Thyroid gland (tissue), 4 donors: ENCODE measurements around the gene PHACTR3. TPM values are rescaled to one million over a fixed set of nuclear protein-coding genes. Genes with fewer than 3 reads are reported as not detected.

Source experiments
- DNase-seq, 2 donors: peaks; one replicate each; pipeline ENCODE4 v3.0.0-alpha.2; 2019
- H3K27ac ChIP-seq, 3 donors: fragments of 200-600 bp; sonication (generic); 1 replicate in 2 of 3; 2 replicates in 1 of 3; pipeline ENCODE4 v1.5.1; 2016 to 2019; ENCODE audit warnings: mild to moderate bottlenecking in 1 of 3, moderate library complexity in 1 of 3
- H3K27me3 ChIP-seq: fragments of 200-600 bp; sonication (generic); one replicate; pipeline ENCODE4 v1.5.1; 2019
- H3K36me3 ChIP-seq, 2 donors: fragments of 200-600 bp; sonication (generic); one replicate each; pipeline ENCODE4 v1.5.1; 2016 to 2019
- H3K4me1 ChIP-seq, 2 donors: fragments of 200-600 bp; sonication (generic); one replicate each; pipeline ENCODE4 v1.5.1; 2017 to 2019
- H3K4me3 ChIP-seq, 3 donors: fragments of 200-600 bp; sonication (generic); replicated peaks in 1 of 3; 1 replicate in 2 of 3; 2 replicates in 1 of 3; pipeline ENCODE4 v1.5.1; 2016; ENCODE audit warnings: mild to moderate bottlenecking in 1 of 3
- H3K9me3 ChIP-seq: fragments of 200-600 bp; sonication (generic); one replicate; pipeline ENCODE4 v1.5.1; 2017
- POLR2A ChIP-seq, 2 donors: fragments of 450-650 bp; IDR thresholded peaks; one replicate each; pipeline ENCODE4 v1.6.1; 2017; ENCODE audit warnings: antibody characterized with exemption in 2 of 2, mild to moderate bottlenecking in 2 of 2, moderate library complexity in 1 of 2
- WGBS, 2 donors: methylation state at CpG; one replicate each; pipeline ENCODE4 v1.1.5; 2017; 5-methylcytosine and 5-hydroxymethylcytosine counted together
- intact Hi-C: fragments of 100-400 bp; cut with DNase I; formaldehyde crosslinking; loops from one replicate; pipeline ENCODE4 v1.15.1; 2023
- total RNA-seq, 4 donors: library from RNA; depleted of rRNA; stranded (reverse); fragments of >200 nt; gene quantifications; one replicate each; pipeline ENCODE4 v1.2.3, GENCODE V29; 2016
- TF ChIP-seq, protein P1 (sequence below), 6 experiments: fragments of 200-600 bp in 3 of 6; fragments of 450-650 bp in 3 of 6; sonication (generic) in 3 of 6; IDR thresholded peaks; one replicate each; pipeline ENCODE4 v1.5.1; 2016 to 2019; ENCODE audit warnings: antibody characterized with exemption in 6 of 6, mild to moderate bottlenecking in 2 of 6, inconsistent platforms in 1 of 6, moderate library complexity in 1 of 6

PHACTR3 gene
- total RNA-seq, 4 donors from 2014 or later = 2.4 TPM; not detected in 3

GRCh38 chr20:59740621-59741020, 136.3 kb downstream of the PHACTR3 start:
- H3K27me3 ChIP-seq = no peaks in the 10 kb centered on the region
- TF ChIP-seq, protein P1, sequence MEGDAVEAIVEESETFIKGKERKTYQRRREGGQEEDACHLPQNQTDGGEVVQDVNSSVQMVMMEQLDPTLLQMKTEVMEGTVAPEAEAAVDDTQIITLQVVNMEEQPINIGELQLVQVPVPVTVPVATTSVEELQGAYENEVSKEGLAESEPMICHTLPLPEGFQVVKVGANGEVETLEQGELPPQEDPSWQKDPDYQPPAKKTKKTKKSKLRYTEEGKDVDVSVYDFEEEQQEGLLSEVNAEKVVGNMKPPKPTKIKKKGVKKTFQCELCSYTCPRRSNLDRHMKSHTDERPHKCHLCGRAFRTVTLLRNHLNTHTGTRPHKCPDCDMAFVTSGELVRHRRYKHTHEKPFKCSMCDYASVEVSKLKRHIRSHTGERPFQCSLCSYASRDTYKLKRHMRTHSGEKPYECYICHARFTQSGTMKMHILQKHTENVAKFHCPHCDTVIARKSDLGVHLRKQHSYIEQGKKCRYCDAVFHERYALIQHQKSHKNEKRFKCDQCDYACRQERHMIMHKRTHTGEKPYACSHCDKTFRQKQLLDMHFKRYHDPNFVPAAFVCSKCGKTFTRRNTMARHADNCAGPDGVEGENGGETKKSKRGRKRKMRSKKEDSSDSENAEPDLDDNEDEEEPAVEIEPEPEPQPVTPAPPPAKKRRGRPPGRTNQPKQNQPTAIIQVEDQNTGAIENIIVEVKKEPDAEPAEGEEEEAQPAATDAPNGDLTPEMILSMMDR (IDR thresholded peaks at IDR 0.05) = no peak
- TF ChIP-seq POLR2A (IDR thresholded peaks at IDR 0.05) = no peak
- WGBS, 2 donors = 79 to 86% methylated on average over 3 to 7 of the region's 7 CpGs
- H3K36me3 ChIP-seq = no peaks in the 10 kb centered on the region
- H3K9me3 ChIP-seq = no peaks in the 10 kb centered on the region
- no peak overlapping the region for H3K27ac ChIP-seq
- no peak overlapping the region for H3K4me3 ChIP-seq
- intact Hi-C loops = no loop called here
- DNase-seq = no peak
- H3K4me1 ChIP-seq = no peaks in the 10 kb centered on the region

DNA sequence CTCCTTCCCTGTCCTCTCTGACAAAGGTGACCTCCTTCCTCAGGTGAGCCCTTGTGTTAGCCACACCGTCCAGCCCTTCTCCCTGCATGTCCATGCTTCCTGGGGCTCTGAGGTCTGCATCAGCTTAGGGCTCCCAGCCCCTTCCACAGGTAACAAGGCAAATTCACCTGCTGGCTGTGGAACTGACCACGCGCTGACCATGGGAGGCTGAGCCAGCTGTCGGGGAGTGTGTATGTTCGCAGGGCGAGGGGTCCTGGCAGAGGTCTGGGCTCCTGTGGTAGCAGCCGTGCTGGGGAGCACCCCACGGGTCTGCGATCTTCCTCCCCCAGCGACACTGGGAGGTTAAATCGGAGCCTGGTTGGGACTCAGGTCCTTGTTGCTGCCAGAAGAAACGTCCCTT, 136.7 kb downstream of the PHACTR3 start:
- H3K4me3 ChIP-seq = no peak overlapping the region
- TF ChIP-seq, protein P1 (IDR thresholded peaks at IDR 0.05) = no peak
- no peak for TF ChIP-seq POLR2A (IDR thresholded peaks at IDR 0.05)
- no peaks in the 10 kb centered on the region for H3K4me1 ChIP-seq
- no peaks in the 10 kb centered on the region for H3K27me3 ChIP-seq
- WGBS, 2 donors = 88 to 92% methylated on average over 5 to 12 of the region's 12 CpGs
- H3K27ac ChIP-seq = no peak overlapping the region
- intact Hi-C loops = no loop called here
- H3K9me3 ChIP-seq = no peaks in the 10 kb centered on the region
- DNase-seq = no peak
- H3K36me3 ChIP-seq = no peaks in the 10 kb centered on the region

DNA sequence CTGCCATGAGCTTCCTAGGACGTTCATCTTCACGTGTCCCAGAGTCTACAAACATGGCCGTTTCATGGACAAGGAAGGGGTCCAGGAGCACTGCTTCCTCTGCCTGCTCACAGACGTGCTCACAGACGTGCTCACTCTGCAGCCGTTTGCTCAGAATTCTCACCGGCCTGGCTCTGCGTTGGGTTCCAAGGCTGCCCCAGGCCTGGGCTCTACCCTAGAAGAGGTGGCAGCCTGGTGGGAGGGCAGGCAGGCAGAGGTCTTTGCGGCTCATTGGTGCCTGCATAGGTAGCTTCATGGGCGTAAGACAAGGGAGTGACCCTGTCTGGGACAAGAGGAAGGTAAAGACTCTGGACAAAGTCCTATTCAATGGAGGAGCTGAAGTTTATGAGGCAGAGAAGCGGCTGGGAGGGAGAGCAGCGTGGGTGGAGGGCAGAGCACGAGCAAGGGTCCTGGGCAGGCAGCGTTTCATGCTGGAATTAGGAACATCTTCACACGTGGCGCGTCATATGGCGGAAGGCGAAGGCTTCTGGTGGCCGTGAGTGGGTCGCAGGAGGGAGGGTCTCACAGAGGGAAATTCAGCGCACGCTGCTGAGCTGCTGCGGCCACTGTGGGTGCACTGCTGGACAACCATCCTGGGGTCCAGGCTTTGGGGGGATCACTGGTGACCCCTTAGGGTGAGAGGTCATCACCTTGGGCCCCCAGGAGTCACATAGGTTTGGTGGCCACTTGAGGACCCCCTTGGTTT, 138.2 kb downstream of the PHACTR3 start:
- H3K27ac ChIP-seq = no peak overlapping the region
- 87 to 88% methylated on average over 24 of the region's 24 CpGs for WGBS, 2 donors
- DNase-seq = no peak
- no peaks in the 10 kb centered on the region for H3K27me3 ChIP-seq
- TF ChIP-seq, protein P1 (IDR thresholded peaks at IDR 0.05) = no peak
- TF ChIP-seq POLR2A (IDR thresholded peaks at IDR 0.05) = no peak
- H3K4me1 ChIP-seq = no peaks in the 10 kb centered on the region
- no peaks in the 10 kb centered on the region for H3K36me3 ChIP-seq
- no peaks in the 10 kb centered on the region for H3K9me3 ChIP-seq
- intact Hi-C loops = no loop called here
- H3K4me3 ChIP-seq = no peak overlapping the region

DNA sequence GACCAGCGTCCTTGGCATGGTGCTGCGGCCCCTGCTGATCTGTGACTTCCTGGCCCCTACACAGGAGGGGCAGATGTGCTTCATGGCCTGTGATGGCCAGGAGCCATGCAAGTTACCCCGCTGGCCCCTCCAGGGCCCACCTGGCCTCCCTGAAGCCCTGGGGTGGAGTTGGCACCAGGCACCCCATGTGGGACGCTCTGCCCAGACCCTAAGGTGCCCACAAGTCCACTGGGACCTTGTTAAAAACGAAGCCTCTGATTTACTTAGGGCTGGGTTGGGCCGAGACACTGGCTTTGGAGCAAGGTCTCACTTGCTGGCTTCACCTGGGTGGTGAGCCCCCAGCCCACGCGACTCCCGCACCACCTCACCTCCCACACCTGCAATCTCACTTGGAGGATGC, 139.0 kb downstream of the PHACTR3 start:
- no peaks in the 10 kb centered on the region for H3K27me3 ChIP-seq
- WGBS, 2 donors = 87 to 96% methylated on average over 3 to 9 of the region's 9 CpGs
- no peaks in the 10 kb centered on the region for H3K36me3 ChIP-seq
- no peak overlapping the region for H3K4me3 ChIP-seq
- TF ChIP-seq POLR2A (IDR thresholded peaks at IDR 0.05) = no peak
- TF ChIP-seq, protein P1 (IDR thresholded peaks at IDR 0.05) = no peak
- no peaks in the 10 kb centered on the region for H3K9me3 ChIP-seq
- intact Hi-C loops = no loop called here
- H3K27ac ChIP-seq = no peak overlapping the region
- DNase-seq = no peak
- H3K4me1 ChIP-seq = no peaks in the 10 kb centered on the region

DNA sequence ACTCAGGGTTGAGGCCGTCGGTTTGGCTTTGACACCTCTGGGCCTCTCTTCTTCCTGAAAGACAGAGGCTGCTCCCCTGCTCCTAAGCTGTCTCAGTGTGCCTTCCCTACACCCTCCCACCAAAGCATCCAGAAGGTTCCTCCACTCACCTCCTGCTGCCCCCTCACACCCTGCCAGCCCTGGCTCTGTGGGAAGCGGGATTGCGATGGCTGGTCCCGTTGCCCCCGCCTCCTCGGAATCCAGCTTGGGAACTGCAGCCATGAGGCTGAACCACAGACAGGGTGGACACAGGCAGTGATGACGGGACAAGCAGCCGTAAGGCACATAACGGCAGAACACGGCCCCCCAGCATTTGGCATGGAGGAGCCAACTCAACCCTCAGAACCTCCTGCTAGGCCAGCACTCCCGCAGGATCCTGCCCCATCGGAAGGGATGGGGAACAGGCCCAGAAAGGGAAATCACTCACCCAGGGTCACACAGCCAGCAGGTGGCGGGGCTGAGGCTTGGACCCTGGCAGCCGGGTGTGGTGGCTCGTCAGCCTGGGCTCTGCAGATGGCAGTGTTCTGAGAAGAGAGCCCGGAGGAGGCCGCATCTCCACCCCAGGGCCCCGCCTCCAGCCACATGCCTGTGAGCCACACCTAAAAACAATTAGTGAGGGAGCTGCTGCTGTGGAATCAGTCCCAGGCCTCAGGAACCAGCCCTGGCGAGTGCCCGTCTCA, 139.6 kb downstream of the PHACTR3 start:
- WGBS, 2 donors = 85 to 87% methylated on average over 15 to 19 of the region's 21 CpGs
- Histone ChIP-seq H3K4me3 (no peak overlapping the region), H3K4me1 (peaks cover 0 to 3% of the 10 kb centered on the region in 2 donors), H3K27me3 (no peaks in the 10 kb centered on the region), H3K9me3 (no peaks in the 10 kb centered on the region), H3K36me3 (no peaks in the 10 kb centered on the region), H3K27ac (no peak overlapping the region)
- TF ChIP-seq POLR2A (IDR thresholded peaks at IDR 0.05) = no peak
- TF ChIP-seq, protein P1 (IDR thresholded peaks at IDR 0.05) = no peak
- intact Hi-C loops = no loop called here
- no peak for DNase-seq
